Measurements from ENCODE around the gene HCN4. TPM values are rescaled to one million over a fixed set of nuclear protein-coding genes. Genes with fewer than 3 reads are reported as not detected.

Gene HCN4
- total RNA-seq, 1 experiment from 2014 or later = 0.07 TPM

DNA sequence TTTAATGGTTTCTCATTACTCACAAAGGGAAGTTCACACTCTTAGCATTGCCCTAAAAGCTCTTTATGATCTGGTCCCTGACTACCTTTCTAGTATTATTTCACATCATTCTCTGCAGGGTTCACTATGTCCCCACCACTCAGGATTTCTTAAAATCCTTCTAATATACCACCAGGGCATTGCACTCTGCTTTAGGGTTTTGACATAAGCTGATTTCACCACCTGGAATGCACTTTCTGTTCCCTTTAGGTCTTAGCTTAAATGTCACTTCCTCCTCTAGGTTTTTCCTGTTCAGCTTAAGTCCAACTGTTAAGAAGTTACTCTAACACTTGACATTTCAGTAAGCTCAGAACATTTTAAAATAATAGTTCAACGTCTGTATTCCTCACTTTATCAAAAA lies 81.7 kb downstream of the HCN4 start:
- Mint-ChIP-seq H3K27me3 (ENCODE audit: unreplicated experiment) (no peaks in the 10 kb centered on the region), H3K9me3 (ENCODE audit: low read depth, unreplicated experiment) (no peaks in the 10 kb centered on the region), H3K27ac (ENCODE audit: unreplicated experiment) (no peak overlapping the region), H3K4me1 (ENCODE audit: low read depth, unreplicated experiment) (no peaks in the 10 kb centered on the region), H3K4me3 (ENCODE audit: low read depth, unreplicated experiment) (no peak overlapping the region), H3K36me3 (ENCODE audit: insufficient read depth, unreplicated experiment) (no peaks in the 10 kb centered on the region)
- TF ChIP-seq CTCF (IDR thresholded peaks at IDR 0.05; ENCODE audit: unreplicated experiment) = no peak
- no TSS peak for BruUV-seq (replicated peaks)
- intact Hi-C loops (cut with micrococcal nuclease; ENCODE audit: unreplicated experiment) = no loop called here
- DNase-seq = no peak
- CTCF ChIA-PET = interaction anchor here (0.9 kb wide), 2 partner anchors 19 to 43 kb away, joined by 3 read pairs; no protein-coding TSS in a partner anchor

- DNase-seq = no peak
- no TSS peak for BruUV-seq (replicated peaks)
- Mint-ChIP-seq H3K4me3 (ENCODE audit: low read depth, unreplicated experiment) (no peak overlapping the region), H3K4me1 (ENCODE audit: low read depth, unreplicated experiment) (no peaks in the 10 kb centered on the region), H3K9me3 (ENCODE audit: low read depth, unreplicated experiment) (no peaks in the 10 kb centered on the region), H3K36me3 (ENCODE audit: insufficient read depth, unreplicated experiment) (no peaks in the 10 kb centered on the region), H3K27ac (ENCODE audit: unreplicated experiment) (no peak overlapping the region), H3K27me3 (ENCODE audit: unreplicated experiment) (no peaks in the 10 kb centered on the region)
- intact Hi-C loops (cut with micrococcal nuclease; ENCODE audit: unreplicated experiment) = no loop called here
- TF ChIP-seq CTCF (IDR thresholded peaks at IDR 0.05; ENCODE audit: unreplicated experiment) = no peak
- CTCF ChIA-PET = no interaction called here
Observed at GRCh38 chr15:73286311-73286710, 82.4 kb downstream of the HCN4 start.

DNA sequence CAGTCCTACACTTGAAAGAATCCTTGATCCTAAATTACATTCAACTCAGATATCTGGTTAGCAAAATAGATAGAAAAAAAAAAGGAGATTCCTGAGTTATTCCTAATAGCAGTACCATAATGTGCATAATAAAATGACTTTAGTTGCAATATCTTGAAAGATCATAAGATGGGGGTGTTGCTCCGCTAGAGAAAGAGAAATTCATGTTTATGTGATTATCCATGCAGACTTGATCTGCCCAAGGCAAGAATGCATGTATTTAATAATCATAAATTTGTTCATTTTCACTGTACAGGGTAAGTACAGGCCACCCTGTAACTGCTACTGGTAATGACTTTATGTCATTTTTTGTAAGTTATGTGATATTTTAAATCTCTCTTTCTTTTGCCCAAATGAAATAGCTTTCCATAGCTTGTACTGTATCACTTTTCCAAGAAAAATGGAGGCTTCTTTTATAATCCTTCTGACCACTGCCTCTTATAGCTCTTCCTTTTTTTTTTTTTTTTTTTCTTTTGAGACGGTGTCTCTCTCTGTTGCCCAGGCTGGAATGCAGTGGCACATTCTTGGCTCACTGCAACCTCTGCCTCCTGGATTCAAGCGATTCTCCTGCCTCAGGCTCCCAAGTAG lies 84.6 kb downstream of the HCN4 start:
- no peak for TF ChIP-seq CTCF (IDR thresholded peaks at IDR 0.05; ENCODE audit: unreplicated experiment)
- CTCF ChIA-PET = interaction anchor here (0.6 kb wide), 1 partner anchor 643 kb away, joined by 3 read pairs; no protein-coding TSS in a partner anchor
- Mint-ChIP-seq H3K27ac (ENCODE audit: unreplicated experiment) (no peak overlapping the region), H3K4me1 (ENCODE audit: low read depth, unreplicated experiment) (no peaks in the 10 kb centered on the region), H3K36me3 (ENCODE audit: insufficient read depth, unreplicated experiment) (no peaks in the 10 kb centered on the region), H3K27me3 (ENCODE audit: unreplicated experiment) (no peaks in the 10 kb centered on the region), H3K9me3 (ENCODE audit: low read depth, unreplicated experiment) (no peaks in the 10 kb centered on the region), H3K4me3 (ENCODE audit: low read depth, unreplicated experiment) (no peak overlapping the region)
- no peak for DNase-seq
- BruUV-seq (replicated peaks) = no TSS peak
- intact Hi-C loops (cut with micrococcal nuclease; ENCODE audit: unreplicated experiment) = no loop called here

DNA sequence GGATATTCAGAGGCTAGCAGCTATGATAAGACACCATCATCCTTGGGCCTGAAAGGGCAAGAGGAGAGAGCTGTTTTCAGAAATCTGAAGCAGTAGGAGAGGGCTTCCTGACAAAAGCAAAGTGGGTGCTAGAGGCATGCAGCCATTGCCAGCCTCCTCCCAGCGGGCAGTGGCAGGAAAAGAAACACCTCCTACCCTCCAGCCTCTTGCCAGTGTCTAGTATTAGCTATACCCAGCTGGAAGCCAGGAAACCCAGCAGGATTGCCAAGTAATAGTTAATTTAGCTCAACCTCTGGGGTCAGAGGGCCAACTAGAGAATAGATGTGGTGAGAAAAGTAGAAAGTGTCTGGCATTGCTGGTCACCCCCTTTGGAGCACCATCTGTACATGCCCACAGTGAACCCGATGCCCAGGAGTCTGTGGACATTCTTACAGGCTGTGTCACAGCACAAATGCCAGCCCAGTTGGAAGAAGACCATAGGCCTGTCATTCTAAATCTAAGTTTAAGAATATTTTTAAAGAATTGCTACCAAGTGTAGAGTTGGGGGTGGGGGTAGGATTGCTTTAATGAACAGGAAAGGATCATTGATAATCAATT lies 85.3 kb downstream of the HCN4 start:
- Mint-ChIP-seq H3K9me3 (ENCODE audit: low read depth, unreplicated experiment) (no peaks in the 10 kb centered on the region), H3K4me3 (ENCODE audit: low read depth, unreplicated experiment) (no peak overlapping the region), H3K4me1 (ENCODE audit: low read depth, unreplicated experiment) (no peaks in the 10 kb centered on the region), H3K27me3 (ENCODE audit: unreplicated experiment) (no peaks in the 10 kb centered on the region), H3K27ac (ENCODE audit: unreplicated experiment) (no peak overlapping the region), H3K36me3 (ENCODE audit: insufficient read depth, unreplicated experiment) (no peaks in the 10 kb centered on the region)
- TF ChIP-seq CTCF (IDR thresholded peaks at IDR 0.05; ENCODE audit: unreplicated experiment) = no peak
- intact Hi-C loops (cut with micrococcal nuclease; ENCODE audit: unreplicated experiment) = no loop called here
- no TSS peak for BruUV-seq (replicated peaks)
- CTCF ChIA-PET = interaction anchor here (0.6 kb wide), 1 partner anchor 256 kb away, joined by 4 read pairs; no protein-coding TSS in a partner anchor
- no peak for DNase-seq

Measured in Calu3 (cell line).